ENCODE data around the gene PRKD1.

The PRKD1 gene

DNA sequence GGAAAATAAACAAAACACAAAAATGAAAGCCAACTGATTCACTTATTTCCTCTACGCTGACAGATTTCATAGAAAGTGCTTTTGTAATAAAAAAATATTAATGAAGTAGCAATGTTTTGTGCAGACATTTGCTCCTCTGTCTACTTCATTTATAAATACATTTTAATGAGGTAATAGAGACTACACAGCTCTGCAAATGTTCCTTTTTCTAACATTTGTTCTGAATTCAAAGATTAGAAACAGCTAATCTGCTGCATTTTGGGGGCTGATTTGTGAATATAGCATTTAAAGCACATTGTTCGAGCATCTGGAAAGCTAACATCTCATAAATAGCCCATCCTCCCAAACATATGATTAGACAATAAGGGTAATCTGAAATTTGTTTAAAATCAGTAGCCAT is 97.8 kb downstream of the PRKD1 start:
- no peak for DNase-seq

DNA sequence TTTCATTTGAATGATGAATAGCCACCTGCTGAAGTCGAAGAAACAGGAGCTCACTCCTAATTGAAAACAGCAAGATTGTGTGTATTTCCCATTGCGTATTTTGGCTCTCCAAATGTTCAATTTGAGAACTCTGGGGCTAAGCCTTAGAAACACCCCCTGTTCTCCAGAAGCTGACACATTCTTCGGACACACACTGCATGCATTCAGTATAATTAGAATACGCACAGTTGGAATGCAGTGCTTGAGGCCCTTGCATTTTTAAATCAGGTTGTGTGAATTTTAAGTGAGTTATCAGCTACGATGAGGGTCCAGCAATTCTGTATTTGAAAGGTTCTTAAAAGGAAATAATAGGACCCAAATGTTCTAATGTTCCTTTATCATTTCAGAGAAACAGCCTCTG is 103.8 kb downstream of the PRKD1 start:
- no peak for DNase-seq

DNA sequence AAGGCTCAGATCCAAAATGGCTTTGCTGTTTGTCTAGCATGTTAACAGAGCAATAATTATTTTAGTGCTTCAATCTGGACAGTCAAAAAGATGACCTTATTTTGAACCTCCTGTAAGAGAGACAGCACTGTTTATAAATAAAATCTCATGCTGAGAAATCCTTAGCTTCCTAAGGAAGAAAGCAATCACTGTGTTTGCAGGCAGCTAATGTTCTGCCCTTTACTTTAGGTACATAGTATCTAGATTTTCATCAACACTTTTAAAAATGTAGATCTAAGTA is 105.3 kb downstream of the PRKD1 start:
- DNase-seq: no peak

GRCh38 chr14:29821661-29822429 is 105.8 kb downstream of the PRKD1 start:
- no peak for DNase-seq

- DNase-seq: no peak
Observed at GRCh38 chr14:29821242-29821641, 106.4 kb downstream of the PRKD1 start.

GRCh38 chr14:29820785-29821184 is 106.9 kb downstream of the PRKD1 start:
- DNase-seq: no peak

DNA sequence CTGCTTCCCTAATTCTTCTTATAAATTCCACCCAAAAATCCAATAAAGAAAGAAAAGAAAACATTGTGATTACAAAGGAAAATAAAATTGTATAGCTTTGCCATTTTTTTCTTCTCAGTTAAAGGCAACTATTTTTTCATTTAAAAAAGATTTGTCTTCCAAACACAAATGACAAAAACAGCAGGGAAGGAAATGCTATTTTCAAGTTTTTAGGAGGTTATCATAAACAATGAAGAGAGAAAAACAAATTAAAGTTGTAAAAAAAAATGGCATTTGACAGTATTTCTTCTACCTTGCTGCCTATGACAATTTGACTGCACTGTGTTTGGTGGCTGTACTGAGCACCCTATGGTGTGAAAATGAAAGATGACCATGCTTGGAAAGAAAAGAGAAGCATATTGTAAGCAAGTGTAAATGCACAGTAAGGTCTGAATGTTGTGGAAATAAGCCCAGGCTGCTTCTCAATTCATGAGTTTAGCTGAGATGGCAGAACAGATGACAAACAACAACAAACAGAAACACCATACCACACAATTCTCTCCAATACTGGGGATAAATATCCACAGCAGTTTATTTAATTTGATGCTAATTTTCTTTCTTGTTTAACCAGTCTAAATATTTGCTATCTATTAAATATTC is 109.8 kb downstream of the PRKD1 start:
- no peak for DNase-seq

DNA sequence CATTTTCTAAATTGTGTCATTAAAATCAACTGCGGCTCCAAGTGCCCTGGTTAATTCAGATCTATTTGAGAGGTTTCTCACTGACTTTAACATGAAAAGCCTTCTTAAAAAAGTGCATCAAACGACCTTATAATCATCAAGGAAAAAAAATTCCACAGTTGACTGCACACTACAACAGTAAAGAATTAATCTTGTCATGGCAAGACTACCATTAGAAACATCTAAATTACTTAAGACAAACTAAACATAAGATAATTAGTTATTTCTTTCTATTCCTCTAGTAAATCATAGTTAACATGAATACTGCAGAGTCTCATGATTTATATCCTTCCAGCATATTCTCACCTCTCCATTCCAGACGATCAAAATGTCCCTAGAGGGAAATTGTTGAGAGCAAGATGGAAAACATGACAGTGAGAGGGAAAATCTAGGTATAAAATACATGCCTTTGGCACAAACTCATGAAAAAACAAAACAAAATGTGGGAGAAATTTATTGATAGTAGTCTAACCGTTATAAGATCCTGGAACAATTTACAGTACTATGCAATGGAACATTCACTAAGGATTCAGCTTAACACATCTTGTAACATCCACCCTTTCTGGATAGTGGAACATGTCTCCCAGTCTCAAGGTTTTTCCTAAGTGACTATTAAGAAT is 112.5 kb downstream of the PRKD1 start:
- DNase-seq: no peak

GRCh38 chr14:29814156-29815015 is 113.3 kb downstream of the PRKD1 start:
- DNase-seq: no peak

GRCh38 chr14:29810682-29811081 is 117.0 kb downstream of the PRKD1 start:
- DNase-seq: no peak

GRCh38 chr14:29810064-29810463 is 117.6 kb downstream of the PRKD1 start:
- no peak for DNase-seq

DNA sequence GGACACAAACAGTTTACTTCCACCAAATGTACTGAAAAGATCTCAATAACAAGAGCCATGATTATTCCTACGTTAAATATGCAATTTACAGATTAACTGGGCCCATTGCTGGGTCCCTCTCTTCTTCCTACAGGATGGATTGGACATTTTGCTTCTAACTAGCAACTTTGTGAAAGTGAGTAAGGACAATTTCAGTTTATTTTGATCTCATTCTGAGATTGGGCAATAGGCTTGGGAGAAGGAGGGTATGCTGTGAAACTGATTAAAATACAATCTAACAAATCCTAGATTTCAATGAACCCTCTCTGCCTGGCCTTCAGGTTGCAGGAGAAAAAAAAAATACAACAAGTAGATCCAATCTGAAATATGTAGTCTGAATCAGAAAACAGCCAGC is 121.5 kb downstream of the PRKD1 start:
- DNase-seq: no peak

DNA sequence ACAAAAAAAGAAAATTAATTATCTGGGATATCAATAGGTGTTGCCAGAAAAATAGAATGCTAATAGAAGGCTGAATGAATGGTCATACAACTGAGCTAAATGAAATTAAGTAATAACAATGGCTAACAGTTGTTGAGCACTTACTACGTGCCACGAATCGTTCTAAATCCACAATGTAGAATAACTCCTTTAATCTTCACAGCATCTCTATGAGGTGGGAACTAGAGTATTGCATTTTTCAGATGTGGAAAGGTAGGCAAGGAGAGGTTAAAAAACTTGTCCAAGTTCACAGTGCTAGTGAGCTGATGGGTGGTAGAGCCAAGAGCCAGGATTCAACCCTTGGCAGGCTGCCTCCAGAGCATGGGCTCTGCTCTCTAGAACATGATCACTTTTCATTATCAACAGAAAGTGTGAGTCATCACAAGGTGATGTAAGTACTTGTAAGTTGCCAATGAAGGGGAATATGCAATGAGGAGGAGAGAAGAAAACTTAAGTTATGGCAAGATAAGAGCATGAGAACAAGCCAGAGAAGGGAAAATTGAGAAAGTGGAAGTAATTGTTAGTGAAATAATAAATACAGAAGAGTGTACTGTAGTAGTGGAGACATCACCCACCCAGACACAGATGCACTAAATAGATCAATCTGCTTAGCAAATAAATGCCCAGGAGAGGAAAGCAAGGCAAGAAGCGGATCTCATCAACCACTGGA is 122.1 kb downstream of the PRKD1 start:
- DNase-seq: no peak

DNA sequence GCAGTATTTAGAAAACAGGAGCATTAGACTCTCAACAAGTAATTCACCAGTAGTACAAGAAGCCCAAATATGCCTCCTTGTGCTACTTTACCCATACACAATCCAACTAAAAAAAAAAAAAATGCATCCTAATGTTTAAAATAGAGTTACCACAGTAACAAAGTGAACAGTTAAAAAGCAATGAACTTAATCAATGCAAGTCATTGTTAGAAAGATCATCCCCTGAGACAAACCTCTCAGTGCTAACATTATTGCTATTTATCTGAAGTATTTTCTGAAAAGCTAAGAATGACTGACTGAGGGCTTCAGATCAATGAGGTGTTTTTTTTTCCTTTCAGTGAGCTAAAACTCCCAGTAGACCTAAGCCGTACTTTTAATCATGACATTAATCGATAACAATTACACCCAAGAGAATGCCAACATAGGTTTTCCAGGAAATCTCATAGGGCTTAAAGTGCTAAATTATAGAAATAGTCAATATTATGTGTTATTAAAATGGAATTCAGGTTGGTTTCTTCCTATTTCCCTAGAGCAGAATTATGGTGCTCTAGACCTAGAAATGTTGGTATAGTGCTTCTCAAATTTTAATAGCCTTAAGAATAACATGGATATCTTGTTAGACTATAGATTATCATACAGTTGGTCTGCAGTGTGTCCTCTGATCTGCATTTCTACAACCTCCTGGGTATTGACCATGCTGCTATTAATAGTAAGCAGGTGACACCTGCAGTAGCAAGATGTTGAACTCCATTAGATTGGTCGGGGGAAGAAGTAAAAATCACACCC is 123.0 kb downstream of the PRKD1 start:
- DNase-seq: no peak

GRCh38 chr14:29803045-29803444 is 124.6 kb downstream of the PRKD1 start:
- DNase-seq: no peak

DNA sequence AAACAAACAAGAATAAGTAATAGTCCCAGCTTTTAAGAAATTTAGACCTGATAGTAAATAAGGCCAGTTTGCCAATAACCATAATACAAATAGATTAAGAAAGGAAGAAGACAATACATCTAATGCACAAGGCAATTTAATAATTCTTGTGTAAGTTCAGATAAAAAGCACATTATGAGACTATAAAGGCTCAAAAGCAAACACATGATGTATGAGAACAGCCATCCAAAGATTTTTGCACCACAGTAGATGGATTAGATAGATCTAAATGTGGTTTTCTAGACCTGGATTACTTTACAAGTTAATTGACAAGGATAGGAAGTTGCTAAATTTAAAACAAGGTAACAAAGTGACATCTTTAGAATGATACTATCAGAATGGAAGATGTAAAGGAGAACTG is 125.4 kb downstream of the PRKD1 start:
- DNase-seq: no peak

GRCh38 chr14:29800961-29801360 is 126.7 kb downstream of the PRKD1 start:
- DNase-seq: no peak

DNA sequence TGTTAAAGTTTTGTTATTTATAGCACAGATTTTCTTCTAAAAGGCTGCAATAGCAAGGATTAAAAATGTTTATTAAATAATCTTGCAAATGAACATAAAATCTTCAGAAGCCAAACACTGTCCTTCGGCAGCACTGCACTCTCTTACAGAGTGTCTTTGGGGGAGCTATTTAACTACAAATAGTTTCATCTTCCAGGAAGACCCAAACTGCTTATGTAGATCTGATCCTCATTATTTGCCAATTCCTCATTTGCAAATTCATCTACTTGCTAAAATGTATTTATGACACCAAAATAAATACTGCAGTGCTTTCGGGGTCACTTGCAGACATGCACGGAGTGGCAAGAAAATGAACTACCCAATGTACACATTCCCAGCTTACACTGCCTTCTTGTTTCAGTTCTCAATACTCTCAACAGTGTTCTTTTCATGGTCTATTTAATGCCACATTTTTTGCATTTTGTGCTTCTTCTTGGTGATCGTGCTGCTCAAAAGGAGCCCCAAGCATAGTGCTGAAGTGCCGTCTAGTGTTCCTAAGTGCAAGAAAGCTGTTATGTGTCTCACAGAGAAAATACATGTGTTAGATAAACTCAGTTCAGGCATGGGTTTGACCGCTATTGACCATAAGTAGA is 128.1 kb downstream of the PRKD1 start:
- DNase-seq: no peak

DNA sequence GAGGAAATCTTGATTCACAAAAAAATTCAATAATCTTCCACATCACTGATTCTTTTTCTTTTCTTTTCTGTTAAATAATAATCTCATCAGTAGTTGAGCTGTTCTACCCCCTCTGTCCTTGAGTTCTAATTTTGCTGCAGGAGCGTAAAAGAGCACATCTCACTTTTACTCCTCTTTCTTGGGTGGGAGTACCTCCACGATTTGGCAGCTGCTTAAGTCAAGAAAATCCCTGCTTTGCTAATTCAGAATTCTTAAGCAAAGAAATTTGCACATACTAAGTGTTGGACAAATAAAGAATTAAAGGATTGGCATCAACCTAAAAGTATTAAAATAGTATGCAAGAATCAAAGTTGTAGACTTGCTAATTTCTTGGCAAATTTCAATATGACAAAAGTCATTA is 128.8 kb downstream of the PRKD1 start:
- DNase-seq: no peak

DNA sequence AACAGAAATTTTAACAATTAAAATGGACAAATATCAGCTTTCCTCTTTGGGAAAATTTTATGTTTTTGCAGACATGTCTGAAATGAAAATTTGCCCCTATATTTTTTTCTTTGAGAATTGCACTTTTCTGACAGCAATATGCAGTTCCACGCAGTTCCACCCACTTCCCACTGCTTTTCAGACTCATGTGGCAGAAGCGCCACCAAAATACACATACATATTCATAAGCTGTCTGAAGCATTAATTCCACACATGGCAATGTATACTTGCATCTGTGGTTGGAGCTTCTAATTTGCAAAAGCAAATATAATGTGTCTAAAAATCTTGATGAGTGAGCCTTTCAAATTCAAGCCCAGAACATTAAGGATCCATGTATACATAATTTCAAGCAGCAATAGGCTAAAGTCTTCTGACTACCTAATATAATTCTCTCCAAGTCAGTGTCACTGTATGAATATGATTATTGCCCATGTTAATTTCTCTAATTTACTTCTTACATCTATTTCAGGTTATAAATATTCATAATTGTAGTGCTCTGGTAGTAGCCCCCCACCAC is 129.5 kb downstream of the PRKD1 start:
- DNase-seq: no peak

DNA sequence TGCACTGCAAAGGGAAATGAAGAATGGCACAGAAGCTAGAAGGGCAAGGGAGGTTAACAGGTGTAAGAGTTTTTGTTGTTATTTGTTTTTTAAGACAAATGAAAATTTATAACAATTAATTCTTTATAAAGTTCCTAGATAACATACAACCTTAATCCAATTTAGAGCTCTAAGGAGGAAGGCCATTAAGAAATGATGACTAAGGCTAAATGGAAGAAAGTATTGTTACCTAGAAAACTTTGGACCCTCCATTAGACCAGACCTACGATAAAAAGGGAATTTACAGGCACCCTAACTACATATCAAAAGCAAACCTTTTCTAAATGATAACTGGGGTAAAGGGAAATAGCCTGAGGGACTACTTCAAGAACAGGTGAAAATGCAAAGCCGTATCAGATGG is 130.8 kb downstream of the PRKD1 start:
- no peak for DNase-seq

Data from stimulated activated CD4-positive, alpha-beta T cell treated with anti-CD3 and anti-CD28 coated beads, Interleukin-4, amount 100 ng/mL, for 1 hour (primary cell).